GM19023 (cell line): ENCODE measurements around the gene GMEB1.
"Not testable (repeated sequence)": the region's sequence is repeated elsewhere in the genome, so short reads cannot be mapped to it uniquely, and the experiment has no call there.

Source experiments
- ATAC-seq: cut with Tn5 transposase; IDR thresholded peaks from one replicate; pipeline ENCODE4 v1.9.1; 2021; ENCODE audit warnings: mild to moderate bottlenecking, moderate library complexity; ENCODE audit not compliant: unreplicated experiment

GMEB1 gene

DNA sequence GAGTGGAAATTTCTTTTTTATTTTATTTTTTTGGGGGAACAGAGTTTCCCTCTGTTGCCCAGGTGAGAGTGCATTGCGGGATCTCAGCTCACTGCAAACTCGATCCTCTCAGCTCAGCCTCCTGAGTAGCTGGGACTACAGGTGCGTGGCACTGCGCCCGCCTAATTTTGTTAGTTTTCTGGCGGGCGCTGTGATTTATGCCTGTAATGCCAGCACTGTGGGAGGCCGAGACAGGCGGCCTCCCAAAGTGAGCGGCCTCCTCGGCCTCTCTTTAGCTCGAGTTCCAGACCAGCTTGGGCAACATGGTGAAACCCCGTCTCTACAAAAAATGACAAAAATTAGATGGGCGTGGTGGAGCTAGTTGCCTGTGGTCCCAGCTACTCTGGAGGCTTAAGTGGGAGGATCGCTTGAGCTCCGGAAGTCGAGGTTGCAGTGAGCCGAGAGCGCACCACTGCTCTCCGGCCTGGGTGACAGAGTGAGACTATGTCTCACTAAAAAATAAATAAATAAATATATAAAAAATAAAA is 2.7 kb downstream of the GMEB1 start:
- ATAC-seq: no peak

DNA sequence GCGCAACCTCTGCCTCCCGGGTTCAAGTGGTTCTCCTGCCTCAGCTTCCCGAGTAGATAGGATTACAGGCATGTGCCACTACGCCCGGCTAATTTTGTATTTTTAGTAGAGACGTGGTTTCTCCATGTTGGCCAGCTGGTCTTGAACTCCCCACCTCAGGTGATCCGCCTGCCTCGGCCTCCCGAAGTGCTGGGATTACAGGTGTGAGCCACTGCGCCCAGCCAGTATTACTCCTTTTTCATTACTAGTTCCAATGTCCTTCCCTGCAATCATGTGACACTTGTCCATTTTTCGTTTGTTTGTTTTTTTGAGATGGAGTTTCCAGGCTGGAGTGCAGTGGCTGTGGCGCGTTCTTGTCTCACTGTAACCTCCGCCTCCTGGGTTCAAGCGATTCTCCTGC is 4.4 kb downstream of the GMEB1 start:
- ATAC-seq: not testable (repeated sequence)

DNA sequence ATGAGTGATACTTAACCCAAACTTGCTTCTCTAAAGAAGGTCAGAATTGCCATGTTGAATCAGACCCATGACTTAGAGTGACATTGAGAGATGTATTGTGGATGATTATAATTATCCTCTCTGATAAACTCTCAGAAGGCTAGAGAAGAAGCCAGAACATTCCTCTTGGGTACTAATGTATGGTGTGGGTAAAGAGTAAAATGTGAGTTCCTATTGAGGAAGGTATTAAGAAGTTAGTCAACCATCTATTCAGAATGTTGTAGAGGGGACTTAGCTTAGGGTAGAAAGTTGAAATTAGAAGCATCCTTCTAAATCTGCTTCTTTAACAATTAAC is 7.3 kb downstream of the GMEB1 start:
- ATAC-seq: no peak

DNA sequence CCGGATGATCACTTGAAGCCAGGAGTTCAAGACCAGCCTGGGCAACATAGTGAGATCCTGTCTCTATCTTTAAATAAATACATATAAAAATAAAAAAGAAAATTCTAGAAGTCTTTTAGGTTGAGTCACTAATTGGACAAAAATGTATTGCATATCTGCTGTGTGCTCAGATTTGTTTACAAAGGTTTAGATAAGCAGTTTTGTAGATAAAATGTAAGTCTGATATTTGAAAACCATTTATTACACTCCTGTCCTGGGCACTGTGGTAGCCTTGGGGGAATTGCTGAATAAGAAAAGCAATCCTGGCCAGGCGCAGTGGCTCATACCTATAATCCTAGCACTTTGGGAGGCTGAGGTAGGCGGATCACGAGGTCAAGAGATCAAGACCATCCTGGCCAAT is 11.6 kb downstream of the GMEB1 start:
- no peak for ATAC-seq

DNA sequence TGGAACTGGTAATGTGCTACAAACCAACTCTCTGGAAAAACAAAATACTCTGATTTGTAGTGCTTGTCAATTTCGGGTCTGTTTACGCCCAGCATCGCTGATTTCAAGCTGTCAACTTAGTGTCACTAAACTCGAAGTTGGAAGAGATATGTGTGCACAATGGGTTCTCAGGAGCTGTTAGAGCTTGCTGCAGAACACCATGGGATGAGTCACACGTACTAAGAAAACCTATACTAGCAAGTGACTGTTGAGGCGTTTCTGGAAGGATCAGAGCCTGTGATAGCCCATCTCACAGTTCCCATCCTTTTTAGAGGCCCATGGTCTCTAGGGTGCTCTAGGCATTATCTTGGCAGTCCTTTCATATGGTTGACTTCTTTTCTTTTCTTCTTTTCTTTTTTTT is 14.3 kb downstream of the GMEB1 start:
- ATAC-seq: no peak

DNA sequence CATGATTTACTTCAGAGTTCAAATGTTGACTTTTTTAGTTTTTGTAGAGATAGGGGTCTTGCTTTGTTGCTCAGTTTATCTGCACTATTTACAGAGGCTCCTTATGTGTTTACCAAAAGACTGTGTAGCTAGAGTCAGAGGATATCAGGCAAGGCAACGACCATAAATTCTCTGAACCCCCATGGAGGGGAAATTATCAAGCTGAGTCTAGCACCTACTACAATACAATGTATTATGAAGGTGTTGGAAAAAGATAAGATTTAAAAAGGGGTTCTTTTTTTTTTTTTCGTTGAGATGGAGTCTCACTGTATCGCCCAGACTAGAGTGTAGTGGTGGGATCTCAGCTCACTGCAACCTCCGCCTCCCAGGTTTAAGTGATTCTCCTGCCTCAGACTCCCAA is 16.4 kb downstream of the GMEB1 start:
- ATAC-seq: no peak

DNA sequence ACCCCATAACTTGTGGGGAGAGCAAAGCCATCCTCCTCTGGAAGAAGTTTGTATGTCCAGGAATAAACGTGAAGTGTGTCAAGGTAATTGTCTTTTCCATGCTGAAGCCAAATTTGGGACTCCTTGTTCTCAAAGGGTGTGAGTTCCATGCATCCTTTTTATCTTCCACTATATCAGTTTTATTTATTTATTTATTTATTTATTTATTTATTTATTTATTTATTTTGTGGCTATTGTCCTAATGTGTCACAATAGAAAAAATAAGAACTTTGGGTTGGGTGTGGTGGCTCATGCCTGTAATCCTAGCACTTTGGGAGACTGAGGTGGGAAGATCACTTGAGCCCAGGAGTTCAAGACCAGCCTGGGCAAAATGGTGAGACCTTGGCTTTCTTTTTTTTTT is 23.0 kb downstream of the GMEB1 start:
- ATAC-seq: not testable (repeated sequence)

DNA sequence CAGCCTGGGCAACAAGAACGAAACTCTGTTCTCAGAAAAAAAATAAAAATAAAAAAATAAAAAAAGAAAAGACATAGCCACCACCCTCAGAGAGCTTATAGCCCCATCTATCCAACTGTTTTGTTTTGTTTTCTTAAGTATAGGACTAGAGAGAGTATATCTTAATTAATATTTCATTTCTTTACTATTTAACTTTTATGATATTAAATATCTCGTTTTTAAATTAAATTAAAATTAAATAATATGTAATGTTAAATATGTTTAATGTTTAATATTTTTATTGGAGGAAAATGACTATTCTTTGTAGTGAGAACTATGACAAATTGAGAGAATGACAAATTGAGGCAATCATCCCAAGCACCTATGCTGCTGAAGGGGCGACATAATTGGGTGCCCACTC is 35.0 kb downstream of the GMEB1 start:
- no peak for ATAC-seq

DNA sequence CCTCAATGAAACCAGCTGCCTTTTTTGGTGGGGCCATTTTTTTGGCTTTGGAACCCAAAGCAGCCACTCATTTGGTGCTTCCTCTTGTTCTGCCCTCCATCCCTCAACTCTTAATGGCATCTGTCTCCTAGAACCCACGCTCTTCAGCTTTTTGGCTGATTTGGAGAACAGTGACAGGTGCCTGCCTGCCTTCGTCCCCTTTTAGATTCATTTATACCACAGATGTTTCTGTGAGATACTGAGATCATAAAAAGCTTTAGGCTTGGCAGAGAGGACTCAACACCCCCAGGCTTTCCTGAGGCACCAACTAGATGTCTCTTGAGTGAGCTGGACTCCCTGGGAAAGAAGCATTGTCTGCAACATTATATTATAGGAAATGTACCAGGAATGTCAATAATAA is 47.8 kb downstream of the GMEB1 start:
- ATAC-seq: no peak

DNA sequence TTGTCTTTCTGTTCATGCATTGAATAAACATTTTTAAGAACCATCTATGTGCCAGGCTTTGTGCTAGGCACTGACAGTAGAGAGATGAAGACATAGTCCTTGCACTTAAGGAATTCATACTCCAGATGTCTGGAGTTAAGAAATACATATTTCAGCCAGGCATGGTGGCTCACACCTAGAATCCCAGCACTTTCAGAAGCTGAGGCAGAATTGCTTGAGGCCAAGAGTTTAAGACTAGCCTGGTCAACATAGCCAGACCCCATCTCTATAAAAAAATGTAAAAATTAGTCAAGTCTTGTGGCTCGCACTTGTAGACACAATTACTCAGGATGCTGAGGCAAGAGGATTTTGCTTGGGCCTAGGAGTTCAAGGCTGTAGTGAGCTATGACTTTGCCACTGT is 49.6 kb downstream of the GMEB1 start:
- ATAC-seq: no peak

DNA sequence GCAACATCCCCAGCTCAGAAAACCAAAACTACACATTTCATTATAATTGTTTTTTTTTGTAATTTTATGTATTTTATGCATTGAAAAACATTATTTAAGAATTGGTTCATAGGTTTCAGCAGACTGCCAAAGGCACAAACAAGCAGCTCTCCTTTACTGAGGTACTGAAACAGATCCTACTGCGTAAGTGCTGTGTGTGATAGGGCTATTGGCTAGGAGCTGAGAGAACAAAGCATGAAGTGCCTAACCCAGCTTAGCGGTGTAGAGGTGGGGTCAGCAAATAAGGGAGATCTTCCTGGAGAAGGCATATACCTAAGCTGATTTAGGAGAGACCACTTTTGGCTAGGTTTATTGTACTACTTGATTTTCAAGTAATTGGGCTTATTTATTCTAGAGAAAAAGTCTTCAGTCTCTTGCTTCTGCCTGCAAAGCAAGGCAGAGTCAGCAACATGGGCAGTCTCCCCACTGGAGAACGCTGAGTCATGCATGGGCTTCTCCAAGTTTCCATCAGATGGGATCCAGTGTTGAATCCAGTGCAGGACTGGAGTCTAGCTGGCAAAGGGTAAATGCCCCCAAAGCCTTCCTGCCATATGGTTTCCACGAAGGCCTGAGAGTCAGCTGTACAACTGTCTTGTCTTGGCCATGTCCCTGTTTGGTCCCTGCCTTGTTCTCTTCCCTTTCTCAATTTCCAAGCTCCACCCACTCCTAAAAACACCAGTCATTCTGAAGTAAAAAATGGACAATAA is 50.2 kb downstream of the GMEB1 start:
- no peak for ATAC-seq

DNA sequence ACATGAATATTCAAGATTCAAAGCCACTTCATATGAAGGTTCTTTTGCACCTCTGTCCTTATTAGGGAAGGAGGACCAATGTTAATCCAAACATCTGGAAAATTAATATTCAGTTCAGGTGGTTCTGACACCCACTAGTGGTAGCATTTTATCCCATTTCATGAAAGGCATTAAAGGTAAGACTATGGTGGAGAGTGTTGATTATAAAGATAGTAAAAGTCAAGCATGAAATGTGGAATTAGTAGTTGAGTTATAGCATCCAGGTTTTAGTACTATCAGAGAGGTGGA is 50.7 kb downstream of the GMEB1 start:
- ATAC-seq: no peak

DNA sequence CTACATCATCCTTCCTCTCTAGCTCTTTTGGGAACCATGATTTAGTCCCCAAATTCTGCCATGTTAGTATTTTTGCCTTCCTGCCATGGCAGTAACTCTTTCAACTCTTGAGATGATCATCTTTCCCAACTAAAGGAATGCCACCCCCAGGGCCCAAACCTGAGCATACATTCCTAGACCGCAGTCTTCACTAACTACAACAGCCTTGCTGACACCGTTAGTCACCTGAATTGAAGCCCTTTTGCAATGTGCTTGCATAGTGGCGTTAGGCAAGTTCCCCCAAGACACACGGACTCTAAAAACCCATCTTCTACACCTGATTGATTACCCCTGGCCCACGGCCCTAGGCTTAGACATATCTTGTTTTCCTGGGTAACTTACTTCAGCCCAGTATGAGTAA is 51.8 kb downstream of the GMEB1 start:
- ATAC-seq: no peak

DNA sequence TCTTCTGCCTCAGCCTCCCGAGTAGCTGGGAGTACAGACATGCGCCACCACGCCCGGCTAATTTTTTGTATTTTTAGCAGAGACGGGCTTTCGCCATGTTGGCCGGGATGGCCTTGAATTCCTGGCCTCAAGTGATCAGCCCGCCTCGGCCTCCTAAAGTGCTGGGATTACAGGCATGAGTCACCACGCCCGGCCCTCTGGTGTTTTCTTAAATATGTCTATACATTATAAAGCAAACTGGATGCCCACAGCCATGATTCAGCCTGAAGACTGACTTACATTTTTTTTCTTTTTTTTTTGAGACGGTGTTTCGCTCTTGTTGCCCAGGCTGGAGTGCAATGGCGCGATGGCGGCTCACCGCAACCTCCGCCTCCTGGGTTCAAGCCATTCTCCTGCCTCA is 53.3 kb downstream of the GMEB1 start:
- not testable (repeated sequence) for ATAC-seq

DNA sequence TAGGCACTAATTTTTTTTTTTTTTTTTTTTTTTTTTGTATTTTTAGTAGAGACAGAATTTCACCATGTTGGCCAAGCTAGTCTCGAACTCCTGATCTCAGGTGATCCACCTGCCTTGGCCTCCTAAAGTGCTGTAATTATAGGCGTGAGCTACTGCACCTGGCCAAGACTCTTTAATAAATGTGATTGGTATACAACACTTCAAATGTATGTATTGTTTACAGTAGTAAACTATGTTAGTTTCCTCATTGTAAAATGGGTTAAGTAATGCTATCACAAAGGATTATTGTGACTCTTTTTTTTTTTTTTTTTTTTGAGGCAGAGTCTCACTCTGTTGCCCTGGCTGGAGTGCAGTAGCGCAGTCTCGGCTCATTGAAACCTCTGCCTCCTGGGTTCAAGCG is 56.8 kb downstream of the GMEB1 start:
- ATAC-seq: not testable (repeated sequence)

DNA sequence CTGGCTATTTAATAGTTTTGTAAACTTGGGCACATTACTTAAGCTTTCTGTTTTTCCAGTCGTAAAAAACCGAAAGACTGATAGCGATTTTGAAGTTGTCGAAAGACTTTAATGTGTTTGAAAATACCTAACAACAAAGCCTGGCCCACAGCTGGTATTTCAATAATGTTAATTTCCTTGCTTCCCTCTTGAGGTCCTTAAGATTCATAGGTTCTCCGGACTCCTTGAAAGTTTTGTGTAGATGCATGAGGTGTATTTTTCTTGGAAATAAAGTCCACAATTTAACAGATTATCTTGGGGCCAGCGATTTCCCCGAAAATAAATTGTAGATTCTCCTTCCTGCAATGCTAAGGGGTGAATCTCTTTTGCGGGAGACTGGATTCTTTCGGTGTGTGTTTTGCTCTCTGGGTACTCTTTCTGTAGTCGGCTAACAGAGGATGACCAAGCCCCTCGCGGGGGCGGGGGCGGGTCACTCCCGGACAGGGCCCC is 67.4 kb downstream of the GMEB1 start:
- ATAC-seq: no peak

DNA sequence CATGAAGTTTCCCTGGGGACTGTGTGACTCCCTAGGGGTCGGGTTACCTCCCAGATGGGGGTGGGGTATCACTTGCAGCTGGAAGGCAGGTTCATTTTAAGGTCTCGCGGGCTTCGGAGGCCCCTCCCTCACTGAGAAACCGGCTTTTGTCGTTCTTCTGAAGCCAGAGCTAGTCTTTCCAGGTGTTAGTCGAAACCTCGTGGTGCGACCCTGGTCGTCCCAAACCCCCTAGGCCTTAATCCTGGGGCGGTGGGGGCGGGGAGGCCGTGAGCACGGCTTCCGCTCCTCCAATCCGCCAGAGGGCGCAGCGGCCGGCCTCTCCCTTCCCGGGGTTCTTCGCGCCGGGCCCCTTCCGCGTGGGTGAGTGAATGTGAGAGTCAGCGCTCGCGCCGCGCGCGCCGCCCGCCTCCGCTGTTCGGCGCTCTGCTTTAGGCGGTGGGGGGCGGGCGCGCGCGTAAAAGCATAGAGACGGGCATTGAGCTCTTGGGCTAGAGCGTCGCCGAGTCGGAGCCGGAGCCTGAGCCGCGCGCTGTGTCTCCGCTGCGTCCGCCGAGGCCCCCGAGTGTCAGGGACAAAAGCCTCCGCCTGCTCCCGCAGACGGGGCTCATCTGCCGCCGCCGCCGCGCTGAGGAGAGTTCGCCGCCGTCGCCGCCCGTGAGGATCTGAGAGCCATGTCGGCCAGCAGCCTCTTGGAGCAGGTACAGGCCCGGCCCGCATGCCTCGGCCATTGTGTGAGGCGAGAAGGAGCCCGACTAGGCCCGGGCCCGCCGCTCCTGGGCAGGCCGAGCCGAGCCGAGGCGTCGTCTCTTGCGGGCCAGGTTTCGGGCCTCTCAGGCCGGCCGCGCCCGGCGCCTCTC is 68.1 kb downstream of the GMEB1 start, which contains the start of gene YTHDF2:
Gene YTHDF2 (plus strand): TSS at position 491 of the 857 bp plus-strand sequence. CDS start 181 bp downstream, at position 672.
- ATAC-seq: peak; percentile 86

DNA sequence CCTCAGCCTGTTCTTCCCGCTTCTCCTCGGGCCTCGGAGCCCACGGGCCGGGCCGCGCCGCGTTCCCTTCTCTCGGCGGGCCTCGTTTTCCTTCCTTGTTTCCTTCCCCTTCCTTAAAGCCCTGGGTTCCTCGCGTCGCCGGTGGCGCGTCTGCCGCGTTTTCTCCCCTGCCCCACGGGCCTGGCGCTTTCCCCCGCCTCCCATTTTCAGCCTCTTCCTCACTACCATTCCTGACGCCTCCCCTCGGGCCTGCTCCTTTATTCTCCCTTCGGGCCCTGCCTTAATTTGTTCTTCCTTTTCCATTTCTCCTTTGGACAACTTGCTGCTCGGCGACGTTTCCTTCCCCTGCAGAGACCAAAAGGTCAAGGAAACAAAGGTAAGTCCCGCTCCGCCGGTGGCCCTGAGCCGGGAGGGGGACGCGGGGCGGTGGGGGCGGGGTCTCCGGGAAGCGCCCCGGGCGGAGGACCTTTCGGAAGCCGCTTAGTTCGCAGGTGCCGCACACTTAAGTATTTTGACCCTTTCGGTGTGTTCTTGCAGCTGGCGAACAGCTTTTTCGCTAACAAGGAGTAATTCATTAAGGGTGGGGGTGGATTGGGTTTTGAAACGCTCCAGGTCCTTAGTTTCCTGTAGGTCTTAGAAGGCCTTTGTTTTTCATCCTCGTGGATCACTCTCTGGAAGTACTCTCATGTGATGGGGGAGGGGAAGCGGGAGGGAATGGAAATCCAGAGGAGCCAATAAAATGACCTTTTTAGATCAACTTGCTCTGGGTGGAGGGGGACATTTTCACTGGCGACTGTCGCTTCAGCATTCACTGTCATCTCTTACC is 68.9 kb downstream of the GMEB1 start:
- ATAC-seq: peak; percentile 11

DNA sequence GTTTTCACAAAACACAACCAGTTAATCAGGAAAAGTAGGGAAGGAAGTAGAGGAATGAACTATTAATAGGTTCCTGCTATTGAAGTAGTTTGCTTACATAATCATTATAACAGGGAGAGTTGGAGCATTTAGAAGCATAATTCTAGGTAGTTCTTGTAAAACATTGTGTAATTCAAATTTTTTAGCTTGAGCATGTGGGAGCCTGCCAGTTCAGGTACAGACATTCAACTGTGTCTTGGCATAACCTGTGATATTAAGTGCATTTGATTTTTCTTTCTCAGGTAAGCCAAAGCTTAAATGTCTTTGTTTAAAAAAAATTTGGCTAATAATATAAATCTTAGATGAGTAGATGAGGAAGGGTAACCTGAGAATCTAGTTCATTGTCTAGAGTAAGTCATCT is 71.5 kb downstream of the GMEB1 start:
- ATAC-seq: no peak

DNA sequence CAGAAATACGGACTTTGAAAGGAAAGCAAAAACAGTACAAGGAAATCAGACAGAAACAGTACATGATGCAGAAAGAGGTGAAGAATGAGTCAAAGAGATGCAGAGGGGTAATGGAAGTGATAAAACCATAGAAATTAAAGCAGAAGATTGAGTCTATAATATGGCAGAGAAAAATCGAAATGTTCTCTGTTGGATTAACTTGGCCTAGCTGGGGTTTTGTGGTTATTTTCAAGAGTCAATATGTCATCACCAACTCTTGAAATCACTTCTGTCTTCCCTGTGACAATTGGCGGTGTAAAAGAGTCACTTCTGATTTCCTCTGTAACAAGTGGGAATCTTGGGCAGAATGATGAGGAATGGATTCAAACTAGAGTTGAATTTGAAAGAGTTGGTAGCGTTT is 75.6 kb downstream of the GMEB1 start:
- no peak for ATAC-seq

DNA sequence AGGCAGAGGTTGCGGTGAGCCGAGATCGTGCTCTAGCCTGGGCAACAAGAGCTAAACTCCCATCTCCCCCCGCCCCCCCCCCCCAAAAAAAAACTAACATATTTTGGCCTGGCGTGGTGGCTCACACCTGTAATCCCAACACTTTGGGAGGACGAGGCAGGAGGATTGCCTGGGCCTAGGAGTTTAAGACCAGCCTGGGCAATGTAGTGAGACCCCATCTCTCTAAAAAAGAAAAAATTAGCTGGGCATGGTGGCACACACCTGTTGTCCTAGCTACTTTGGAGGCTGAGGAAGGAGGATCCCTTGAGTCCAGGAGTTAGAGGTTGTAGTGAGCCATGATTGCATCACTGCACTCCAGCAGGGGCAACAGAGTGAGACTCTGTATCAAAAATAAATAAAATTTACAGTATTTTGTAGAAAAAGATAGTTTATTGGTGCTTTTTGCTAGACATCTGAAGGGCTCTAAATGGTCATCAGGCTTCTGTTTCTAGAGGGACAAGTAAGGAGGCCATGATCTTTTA is 77.1 kb downstream of the GMEB1 start:
- ATAC-seq: no peak
